ENCODE results near the gene TBRG4.
A peak's percentile ranks its signal among the peaks of the same experiment; 100 is the strongest.
"Not testable (repeated sequence)": the region's sequence is repeated elsewhere in the genome, so short reads cannot be mapped to it uniquely, and the experiment has no call there.

The TBRG4 gene

GRCh38 chr7:45111298-45112223 lies at the start of gene TBRG4:
TBRG4 (minus strand) TSS chr7:45111697; CDS start chr7:45109237, 2,460 bp downstream.
- peak; percentile 96 for DNase-seq

GRCh38 chr7:45161138-45161537 lies 49.6 kb upstream of the TBRG4 start:
- no peak for DNase-seq

DNA sequence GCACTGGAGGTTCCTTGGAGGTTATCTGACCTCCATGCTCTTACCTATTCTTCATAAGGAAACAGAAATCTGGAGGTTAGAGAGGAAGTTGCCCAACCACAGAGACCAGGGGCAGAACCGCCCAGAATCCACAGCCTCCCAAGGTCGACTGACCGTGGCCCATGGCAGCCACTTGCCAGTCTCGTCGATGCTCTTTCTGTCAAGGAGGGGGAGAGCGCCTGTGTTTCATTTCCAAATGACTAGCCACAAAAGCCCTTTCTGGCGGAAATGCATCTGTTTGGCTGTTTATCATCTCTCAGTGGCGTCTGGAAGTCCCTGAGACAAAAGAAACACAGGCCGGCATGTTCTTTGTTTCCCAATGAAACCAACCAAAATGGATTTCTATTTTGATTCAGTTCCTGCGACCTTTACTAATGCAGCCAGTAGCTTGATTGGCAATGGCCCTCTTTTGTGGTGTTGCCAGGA lies 49.0 kb upstream of the TBRG4 start:
- DNase-seq = no peak

DNA sequence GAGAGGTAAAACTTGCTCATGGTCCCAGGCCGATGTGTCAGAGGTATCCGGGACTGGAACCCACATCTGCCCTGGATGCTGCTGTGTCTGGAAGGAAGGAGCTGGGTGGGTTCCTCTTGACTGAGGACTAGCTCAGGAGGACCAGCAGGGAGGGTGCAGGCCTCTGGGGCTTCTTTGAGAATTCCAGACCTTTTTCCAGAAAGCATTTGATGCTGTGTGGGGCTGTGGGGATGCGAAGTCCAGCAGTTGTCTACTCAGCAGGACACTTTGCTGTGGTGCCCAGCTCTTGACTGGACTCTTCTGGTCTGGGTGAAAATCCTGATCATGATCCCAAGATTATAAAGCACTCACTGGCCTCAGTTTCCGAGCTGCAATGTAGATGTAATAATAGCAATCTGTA lies 47.8 kb upstream of the TBRG4 start:
- DNase-seq = no peak

GRCh38 chr7:45158471-45158870 lies 47.0 kb upstream of the TBRG4 start:
- no peak for DNase-seq

- no peak for DNase-seq
Measured at GRCh38 chr7:45157653-45158401, 46.3 kb upstream of the TBRG4 start, which contains the start of gene RAMP3. RAMP3 (plus strand) TSS chr7:45157791; CDS start chr7:45157829, 38 bp downstream.

DNA sequence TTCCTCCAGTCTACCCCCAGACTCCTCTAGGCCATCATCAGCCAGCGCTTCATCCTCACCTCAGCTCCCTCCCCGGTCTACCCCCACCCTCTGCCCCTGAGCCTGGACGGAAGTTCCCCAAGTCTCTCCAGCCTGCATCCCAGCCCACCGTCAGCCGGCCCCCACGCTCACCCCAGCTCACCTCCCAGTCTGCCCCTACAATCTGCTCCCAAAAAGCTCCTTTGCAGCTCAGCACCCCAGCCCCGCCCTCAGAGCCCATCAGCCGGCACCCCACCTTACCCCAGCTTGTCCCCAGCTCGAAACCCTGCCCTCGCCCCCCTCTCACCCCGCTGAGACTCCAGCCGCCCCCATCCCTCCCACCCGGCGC lies 45.8 kb upstream of the TBRG4 start:
- no peak for DNase-seq

DNA sequence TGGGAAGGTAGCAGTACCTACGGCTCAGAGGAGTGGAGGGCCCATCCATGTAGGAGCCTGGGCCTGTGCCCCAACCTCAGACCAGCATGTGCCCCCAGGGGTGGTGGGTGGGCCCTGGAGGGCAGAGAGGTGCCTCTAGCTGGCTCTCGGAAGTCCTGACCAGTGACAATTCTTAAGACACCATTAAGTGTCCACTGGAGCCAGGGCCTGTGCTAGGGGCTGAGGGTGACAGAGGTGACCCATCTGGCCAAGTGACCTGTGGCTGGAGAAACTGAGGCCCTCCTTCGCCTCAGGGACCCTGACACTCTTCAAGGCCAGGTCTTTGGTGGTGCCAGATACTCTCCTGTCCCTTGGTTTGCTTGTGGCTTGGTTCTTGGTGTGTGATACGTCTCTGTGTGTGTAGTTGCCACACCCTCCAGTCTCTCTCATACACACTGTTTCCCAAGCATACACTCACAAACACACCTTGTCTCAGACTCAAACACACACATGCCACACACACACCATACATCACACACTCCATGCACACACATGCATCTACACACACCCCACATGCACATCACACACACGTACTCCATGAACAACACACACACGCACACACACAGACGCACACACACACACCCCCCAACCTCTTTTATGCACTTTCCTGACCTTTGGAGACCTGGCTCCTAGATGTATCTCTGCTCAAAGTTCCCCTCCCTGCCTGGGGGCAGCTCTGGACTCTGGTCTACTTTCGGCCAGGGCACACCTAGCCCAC lies 45.2 kb upstream of the TBRG4 start:
- no peak for DNase-seq

DNA sequence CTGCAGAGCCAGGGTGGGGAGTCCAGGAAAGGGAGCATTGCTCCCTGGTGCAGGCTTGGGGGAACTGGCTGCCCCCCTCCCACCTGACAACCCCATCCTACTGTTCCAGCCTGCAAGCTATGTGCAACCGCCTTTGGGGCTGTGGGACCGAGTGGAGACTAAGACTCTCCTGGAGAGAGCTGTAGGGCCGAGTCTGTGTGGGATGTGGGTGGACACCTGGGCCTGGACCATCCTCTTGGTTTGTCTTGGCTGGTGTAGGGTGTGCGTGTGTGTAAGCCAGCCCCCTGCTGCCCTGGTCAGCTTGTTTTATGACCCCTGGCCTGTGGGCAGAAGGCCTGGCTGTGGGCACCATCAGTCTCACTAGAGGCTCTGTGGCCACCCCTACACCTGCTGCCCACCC lies 44.4 kb upstream of the TBRG4 start:
- DNase-seq = no peak

DNA sequence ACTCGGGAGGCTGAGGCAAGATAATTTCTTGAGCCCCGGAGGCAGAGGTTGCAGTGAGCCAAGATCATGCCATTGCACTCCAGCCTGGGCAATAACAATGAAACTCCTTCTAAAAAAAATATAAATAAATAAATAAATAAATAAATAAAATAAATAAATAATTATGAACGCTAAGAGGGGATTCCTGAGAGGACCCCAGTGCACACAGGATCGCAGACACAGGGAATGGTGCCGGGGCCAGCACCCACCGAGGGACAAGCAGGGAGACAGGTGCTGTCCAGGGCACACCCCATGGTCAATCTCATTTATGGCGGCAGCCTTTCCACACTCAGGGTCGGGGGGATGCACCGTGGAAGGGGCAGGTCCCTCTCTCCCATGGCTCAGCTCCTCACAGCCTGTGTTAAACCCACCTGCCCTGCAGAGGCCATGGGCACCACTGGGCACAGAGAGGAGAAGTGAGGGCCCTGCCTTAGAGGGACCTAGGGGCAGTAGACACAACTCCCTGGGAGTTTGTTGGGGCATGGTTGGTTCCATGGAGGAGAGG lies 43.9 kb upstream of the TBRG4 start:
- no peak for DNase-seq

DNA sequence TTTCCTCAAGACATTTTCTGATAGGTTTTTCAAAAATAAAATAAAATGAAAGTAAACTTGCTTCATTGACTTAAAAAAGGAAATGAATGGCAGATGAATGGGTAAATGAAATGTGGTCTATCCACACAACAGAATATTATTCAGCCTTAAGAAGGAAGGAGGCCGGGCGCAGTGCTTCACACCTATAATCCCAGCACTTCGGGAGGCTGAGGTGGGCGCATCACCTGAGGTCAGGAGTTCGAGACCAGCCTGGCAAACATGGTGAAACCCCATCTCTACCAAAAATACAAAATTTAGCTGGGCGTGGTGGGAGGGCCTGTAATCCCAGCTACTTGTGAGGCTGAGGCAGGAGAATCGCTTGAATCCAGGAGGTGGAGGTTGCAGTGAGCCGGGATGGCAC lies 42.4 kb upstream of the TBRG4 start:
- not testable (repeated sequence) for DNase-seq

DNA sequence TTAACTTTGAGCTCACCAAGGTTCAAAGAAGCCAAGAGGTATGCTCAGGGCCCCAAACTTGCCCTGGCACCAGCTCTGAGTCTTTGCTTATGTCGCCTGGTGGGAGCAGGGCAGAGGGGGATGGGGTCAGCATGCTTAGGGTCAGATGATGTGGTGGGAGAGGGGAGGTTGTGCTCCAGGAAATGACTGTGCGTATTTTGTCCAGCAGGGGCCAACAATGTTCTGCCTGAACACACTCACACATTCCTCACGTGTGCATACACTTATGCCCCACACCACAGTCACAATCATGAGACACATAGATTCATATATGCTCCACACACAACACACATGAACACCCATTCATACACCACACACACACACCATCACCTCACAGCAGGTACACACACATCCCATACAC lies 41.7 kb upstream of the TBRG4 start:
- no peak for DNase-seq

DNA sequence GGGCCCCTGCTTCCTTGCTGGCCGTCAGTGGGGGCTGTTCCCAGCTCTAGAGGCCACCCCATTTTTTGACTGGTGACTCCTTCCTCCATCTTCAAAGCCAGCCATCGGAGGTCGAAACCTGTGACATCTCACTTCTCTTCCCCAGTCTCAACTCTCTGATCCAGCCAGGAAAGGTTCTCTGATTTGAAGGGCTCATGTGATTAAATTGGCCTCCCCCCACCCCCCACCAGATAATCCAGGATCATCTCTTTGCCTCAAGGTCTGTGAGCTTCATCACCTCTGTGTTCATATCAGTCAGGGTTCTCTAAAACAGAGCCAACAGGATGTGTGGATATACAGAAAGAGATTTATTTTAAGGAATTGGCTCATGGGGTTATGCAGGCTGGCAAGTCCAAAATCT lies 40.5 kb upstream of the TBRG4 start:
- no peak for DNase-seq

GRCh38 chr7:45151131-45151684 lies 39.7 kb upstream of the TBRG4 start:
- DNase-seq = no peak

GRCh38 chr7:45150199-45150598 lies 38.7 kb upstream of the TBRG4 start:
- DNase-seq = no peak

GRCh38 chr7:45149606-45150005 lies 38.1 kb upstream of the TBRG4 start:
- no peak for DNase-seq

DNA sequence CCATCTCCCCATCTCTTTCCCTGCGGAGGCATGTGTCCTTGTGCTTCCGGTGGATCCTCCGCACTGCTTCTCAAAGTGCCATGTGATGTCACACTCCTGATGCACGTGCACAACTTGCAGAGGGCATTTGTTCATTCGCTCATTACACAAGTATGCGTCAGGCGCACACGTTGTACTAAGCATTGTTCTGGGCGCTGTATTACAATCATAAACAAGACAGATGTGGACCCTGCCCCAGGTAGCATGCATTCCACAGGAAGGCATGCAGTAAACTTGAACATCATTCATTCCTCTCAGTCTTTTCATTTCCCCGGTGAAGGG lies 37.1 kb upstream of the TBRG4 start:
- no peak for DNase-seq

- no peak for DNase-seq
Measured at GRCh38 chr7:45147858-45148652, 36.6 kb upstream of the TBRG4 start.

DNA sequence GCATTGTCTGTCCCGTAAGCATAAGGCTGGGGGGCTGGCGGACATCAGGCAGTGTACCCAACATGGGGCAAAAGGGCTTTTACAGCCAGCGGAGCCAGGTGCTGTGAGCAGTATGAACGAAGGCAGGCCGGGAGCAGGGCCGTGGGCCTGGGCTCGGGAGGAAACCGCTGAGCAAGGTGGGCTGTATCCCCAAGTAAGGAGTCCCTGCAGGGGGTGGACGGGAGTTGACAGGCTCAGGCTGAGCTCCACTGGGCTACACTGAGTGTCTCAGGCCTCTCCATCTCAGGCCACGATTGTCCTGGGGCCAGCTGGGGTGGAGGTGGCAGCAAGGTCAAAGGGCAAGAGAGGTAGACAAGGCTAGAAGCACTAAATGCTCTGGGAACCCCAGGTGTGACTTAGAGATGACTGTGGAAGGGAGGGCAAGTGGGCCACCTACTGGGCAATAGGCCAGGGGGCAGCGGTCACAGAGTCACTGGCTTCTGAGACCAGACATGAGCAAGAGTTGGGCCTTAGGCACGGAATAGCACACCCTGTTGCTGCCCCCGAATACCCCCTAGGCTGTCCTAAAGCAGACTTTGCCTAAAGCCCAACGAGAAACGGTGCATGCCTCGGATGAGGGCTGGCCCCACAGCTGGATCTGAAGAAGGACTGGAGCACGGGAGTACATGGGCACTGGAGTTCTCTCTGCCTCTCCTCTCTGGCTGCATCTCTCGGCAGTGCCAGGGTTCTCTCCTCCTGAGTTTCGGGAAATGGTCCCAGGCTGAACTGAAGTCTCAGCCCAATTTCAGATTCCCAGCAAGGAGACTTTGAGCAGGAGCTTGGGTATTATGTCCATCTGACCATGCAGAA lies 35.3 kb upstream of the TBRG4 start:
- no peak for DNase-seq

DNA sequence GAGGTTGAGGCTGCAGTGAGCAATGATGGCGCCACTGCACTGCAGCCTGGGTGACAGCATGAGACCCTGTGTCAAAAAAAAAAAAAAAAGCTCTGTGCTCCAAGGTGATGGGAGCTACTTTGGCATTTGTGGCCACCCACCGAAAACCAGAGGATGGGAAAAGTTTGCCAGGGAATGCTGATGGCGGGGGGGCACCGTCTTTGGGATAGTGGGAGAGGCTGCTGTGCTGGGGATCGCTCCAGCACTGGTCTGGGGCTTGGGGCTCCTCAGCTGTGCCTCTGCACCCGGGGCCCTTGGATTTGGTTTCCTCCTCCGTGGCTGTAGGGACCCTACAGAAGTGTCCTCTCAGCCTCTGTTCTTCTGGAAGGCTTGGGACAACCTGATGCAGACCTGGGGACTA lies 34.4 kb upstream of the TBRG4 start:
- no peak for DNase-seq

GRCh38 chr7:45143616-45144015 lies 32.1 kb upstream of the TBRG4 start:
- DNase-seq = no peak
